Mucosa of stomach (tissue), 1 donor: ENCODE measurements around the gene SEC14L3.
"Not testable (repeated sequence)": the region's sequence is repeated elsewhere in the genome, so short reads cannot be mapped to it uniquely, and the experiment has no call there.

Experiments
- H3K27me3 ChIP-seq: one replicate; pipeline ENCODE4 v1.7.0; 2013; ENCODE audit warnings: mild to moderate bottlenecking, low read length; ENCODE audit not compliant: control insufficient read depth, insufficient read depth
- H3K36me3 ChIP-seq: one replicate; pipeline ENCODE4 v1.7.0; 2013; ENCODE audit warnings: low read length; ENCODE audit not compliant: control insufficient read depth, insufficient read depth
- H3K4me1 ChIP-seq: one replicate; pipeline ENCODE4 v1.7.0; 2013; ENCODE audit warnings: mild to moderate bottlenecking, low read length; ENCODE audit not compliant: control insufficient read depth, insufficient read depth
- H3K4me3 ChIP-seq: one replicate; pipeline ENCODE4 v1.7.0; 2013; ENCODE audit warnings: low read length
- H3K9ac ChIP-seq: one replicate; pipeline ENCODE4 v1.7.0; 2013; ENCODE audit warnings: mild to moderate bottlenecking, low read length, moderate library complexity
- H3K9me3 ChIP-seq: one replicate; pipeline ENCODE4 v1.7.0; 2013; ENCODE audit warnings: mild to moderate bottlenecking, low read length, moderate library complexity; ENCODE audit not compliant: control insufficient read depth
- donor health status: Pancreatic carcinoma.

The SEC14L3 gene

GRCh38 chr22:30483169-30483568 lies 11.4 kb upstream of the SEC14L3 start:
- no peaks in the 10 kb centered on the region for H3K9me3 ChIP-seq
- H3K4me3 ChIP-seq = no peak overlapping the region
- no peak overlapping the region for H3K9ac ChIP-seq
- no peaks in the 10 kb centered on the region for H3K27me3 ChIP-seq
- no peaks in the 10 kb centered on the region for H3K36me3 ChIP-seq
- peaks cover 6% of the 10 kb centered on the region for H3K4me1 ChIP-seq

DNA sequence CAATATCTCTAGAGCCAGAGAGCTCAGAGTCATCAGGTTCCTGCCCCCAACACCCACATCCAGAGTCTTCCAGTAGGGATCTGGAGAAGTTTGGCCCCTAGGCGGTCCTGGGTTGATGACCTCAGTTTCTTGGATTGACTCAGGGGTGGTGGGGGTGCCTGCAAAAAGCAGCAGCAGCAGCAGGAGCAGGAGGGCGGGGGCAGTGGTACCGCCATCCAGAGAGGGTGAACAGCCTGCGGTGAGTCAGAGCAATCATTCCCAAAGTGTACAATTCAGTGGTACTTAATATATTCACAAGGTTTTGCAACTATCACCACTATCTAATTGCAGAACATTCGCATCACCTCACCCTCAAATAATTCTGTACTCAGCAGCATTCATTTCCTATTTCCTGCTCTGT lies 9.9 kb upstream of the SEC14L3 start:
- Histone ChIP-seq H3K9ac (no peak overlapping the region), H3K4me1 (peaks cover 6% of the 10 kb centered on the region)

GRCh38 chr22:30479981-30480380 lies 8.2 kb upstream of the SEC14L3 start:
- no peaks in the 10 kb centered on the region for H3K36me3 ChIP-seq
- no peak overlapping the region for H3K9ac ChIP-seq
- no peaks in the 10 kb centered on the region for H3K9me3 ChIP-seq
- no peaks in the 10 kb centered on the region for H3K27me3 ChIP-seq
- no peaks in the 10 kb centered on the region for H3K4me1 ChIP-seq
- H3K4me3 ChIP-seq = no peak overlapping the region

More for the DNA sequence above, 9.9 kb upstream of the SEC14L3 start:
- H3K36me3 ChIP-seq = no peaks in the 10 kb centered on the region
- no peaks in the 10 kb centered on the region for H3K27me3 ChIP-seq
- H3K4me3 ChIP-seq = no peak overlapping the region
- no peaks in the 10 kb centered on the region for H3K9me3 ChIP-seq

GRCh38 chr22:30474683-30475424 lies 3.0 kb upstream of the SEC14L3 start:
- Histone ChIP-seq H3K36me3 (no peaks in the 10 kb centered on the region), H3K4me3 (no peak overlapping the region), H3K4me1 (no peaks in the 10 kb centered on the region), H3K9me3 (no peaks in the 10 kb centered on the region), H3K9ac (no peak overlapping the region), H3K27me3 (no peaks in the 10 kb centered on the region)

DNA sequence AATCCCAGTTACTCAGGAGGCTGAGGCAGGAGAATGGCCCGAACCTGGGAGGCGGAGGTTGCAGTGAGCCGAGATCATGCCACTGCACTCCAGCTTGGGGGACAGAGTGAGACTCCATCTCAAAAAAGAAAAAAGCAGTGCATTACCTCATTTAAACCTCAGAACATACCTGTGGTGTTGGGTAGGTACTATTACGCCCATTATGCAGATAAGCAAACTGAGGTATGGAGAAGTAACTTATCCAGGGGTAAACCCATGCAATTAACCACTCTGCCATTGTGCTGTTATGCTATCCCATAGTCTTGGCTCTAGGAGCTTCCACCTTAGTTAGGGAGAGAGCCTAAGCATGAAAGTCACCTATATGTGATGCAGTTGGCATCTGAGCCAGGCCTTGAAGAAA lies 2.3 kb upstream of the SEC14L3 start:
- H3K9ac ChIP-seq = no peak overlapping the region
- no peaks in the 10 kb centered on the region for H3K27me3 ChIP-seq
- no peaks in the 10 kb centered on the region for H3K9me3 ChIP-seq
- no peaks in the 10 kb centered on the region for H3K36me3 ChIP-seq
- no peaks in the 10 kb centered on the region for H3K4me1 ChIP-seq
- no peak overlapping the region for H3K4me3 ChIP-seq

DNA sequence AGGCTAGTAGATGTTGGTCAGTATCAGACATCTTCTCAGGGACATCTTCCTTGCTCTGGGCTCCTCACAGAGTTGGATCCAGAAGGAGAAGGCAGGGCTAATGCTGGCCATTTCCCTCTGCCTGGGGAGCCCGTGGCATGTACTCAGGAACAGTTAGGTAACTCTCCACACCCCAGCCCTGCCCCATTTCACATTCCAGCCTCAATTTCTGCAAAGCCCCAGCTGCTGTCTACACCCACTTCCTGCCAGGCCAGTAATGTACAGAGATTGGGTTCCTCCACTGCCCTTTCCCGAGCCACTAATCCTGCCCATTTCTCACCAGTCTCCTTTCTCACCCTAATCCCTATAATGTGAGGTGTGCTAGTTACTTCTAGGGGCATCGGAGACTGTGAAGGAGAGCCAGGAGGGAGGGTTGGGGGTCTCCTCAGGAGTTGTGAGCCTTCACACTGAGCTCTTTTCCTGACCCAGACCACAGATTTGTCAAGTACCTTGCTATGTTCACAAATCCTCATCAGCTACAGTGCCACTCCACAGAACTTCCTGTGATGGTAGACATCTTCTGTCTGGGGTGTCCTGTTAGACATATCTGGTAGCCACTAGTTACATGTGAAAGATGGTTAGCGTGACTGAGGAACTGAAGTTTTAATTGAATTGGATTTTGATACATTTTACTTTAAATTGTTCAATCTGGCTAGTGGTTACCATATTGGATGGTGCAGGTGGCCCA lies 1.3 kb upstream of the SEC14L3 start:
- no peaks in the 10 kb centered on the region for H3K27me3 ChIP-seq

GRCh38 chr22:30470655-30471054 lies 1.2 kb downstream of the SEC14L3 start:
- no peaks in the 10 kb centered on the region for H3K27me3 ChIP-seq
- no peak overlapping the region for H3K4me3 ChIP-seq
- H3K9me3 ChIP-seq = no peaks in the 10 kb centered on the region
- no peak overlapping the region for H3K9ac ChIP-seq
- no peaks in the 10 kb centered on the region for H3K36me3 ChIP-seq
- no peaks in the 10 kb centered on the region for H3K4me1 ChIP-seq

More for the DNA sequence above, 1.3 kb upstream of the SEC14L3 start:
- no peaks in the 10 kb centered on the region for H3K36me3 ChIP-seq
- H3K4me3 ChIP-seq = no peak overlapping the region
- H3K4me1 ChIP-seq = no peaks in the 10 kb centered on the region
- H3K9ac ChIP-seq = no peak overlapping the region
- no peaks in the 10 kb centered on the region for H3K9me3 ChIP-seq

DNA sequence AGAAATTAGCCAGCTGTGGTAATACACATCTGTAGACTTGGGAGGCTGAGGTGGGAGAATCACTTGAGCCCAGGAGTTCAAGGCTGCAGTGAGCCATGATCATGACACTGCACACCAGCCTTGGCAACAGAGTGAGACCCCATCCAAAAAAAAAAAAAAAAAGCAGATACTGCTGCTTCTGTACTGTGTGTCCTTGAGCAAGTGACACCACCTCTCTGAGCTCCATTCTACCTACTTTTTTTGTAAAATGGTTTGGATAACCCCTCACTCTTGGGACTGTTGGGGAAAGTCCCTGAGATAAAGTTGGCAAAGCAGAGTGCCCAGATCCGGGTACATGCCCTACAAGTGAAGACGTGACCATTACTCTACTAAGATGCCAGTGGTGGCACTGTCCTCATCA lies 2.7 kb downstream of the SEC14L3 start:
- Histone ChIP-seq H3K36me3 (no peaks in the 10 kb centered on the region), H3K9ac (no peak overlapping the region), H3K4me3 (no peak overlapping the region)

DNA sequence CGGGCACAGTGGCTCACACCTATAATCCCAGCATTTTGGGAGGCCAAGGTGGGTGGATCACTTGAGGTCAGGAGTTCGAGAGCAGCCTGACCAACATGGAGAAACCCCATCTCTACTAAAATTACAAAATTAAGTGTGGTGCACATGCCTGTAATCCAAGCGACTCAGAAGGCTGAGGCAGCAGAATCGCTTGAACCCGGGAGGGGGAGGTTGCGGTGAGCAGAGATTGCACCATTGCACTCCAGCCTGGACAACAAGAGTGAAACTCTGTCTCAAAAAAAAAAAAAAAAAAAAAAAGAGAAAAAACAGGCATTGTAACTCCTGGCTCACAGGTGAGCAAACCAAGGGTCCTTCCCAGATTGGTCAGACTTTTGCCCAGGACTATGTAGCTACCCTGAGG lies 11.3 kb downstream of the SEC14L3 start:
- not testable (repeated sequence) for H3K9me3 ChIP-seq, H3K27me3 ChIP-seq, H3K4me1 ChIP-seq, H3K4me3 ChIP-seq, H3K36me3 ChIP-seq, H3K9ac ChIP-seq

More for the DNA sequence above, 2.7 kb downstream of the SEC14L3 start:
- no peaks in the 10 kb centered on the region for H3K27me3 ChIP-seq
- H3K4me1 ChIP-seq = no peaks in the 10 kb centered on the region
- H3K9me3 ChIP-seq = no peaks in the 10 kb centered on the region

DNA sequence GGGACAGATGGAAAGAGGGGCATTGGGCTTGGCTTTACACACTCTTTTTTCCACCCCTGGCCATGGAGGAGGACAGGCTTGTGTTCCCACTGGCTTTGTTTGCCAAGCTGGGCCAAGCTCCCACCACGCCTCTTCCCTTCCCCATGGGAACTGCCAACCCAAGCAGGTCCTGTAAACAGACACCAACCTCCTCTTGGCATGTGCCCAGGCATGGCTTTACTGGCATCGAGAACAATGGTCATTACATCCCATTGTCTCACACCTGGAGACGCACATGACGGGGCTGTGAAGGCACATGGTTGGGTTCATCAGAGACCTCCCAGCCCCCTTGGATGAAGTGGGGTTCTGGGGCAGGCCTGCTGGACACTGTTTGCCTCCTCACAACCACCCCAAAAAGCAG lies 11.7 kb downstream of the SEC14L3 start:
- no peaks in the 10 kb centered on the region for H3K27me3 ChIP-seq
- no peaks in the 10 kb centered on the region for H3K9me3 ChIP-seq
- H3K4me3 ChIP-seq = no peak overlapping the region
- no peaks in the 10 kb centered on the region for H3K4me1 ChIP-seq
- no peaks in the 10 kb centered on the region for H3K36me3 ChIP-seq
- no peak overlapping the region for H3K9ac ChIP-seq

GRCh38 chr22:30459181-30460052 lies 12.4 kb downstream of the SEC14L3 start:
- Histone ChIP-seq H3K9me3 (no peaks in the 10 kb centered on the region), H3K9ac (no peak overlapping the region), H3K36me3 (no peaks in the 10 kb centered on the region), H3K4me1 (no peaks in the 10 kb centered on the region), H3K27me3 (no peaks in the 10 kb centered on the region), H3K4me3 (no peak overlapping the region)

- Histone ChIP-seq H3K4me3 (no peak overlapping the region), H3K27me3 (no peaks in the 10 kb centered on the region), H3K4me1 (no peaks in the 10 kb centered on the region), H3K9ac (no peak overlapping the region), H3K9me3 (no peaks in the 10 kb centered on the region), H3K36me3 (no peaks in the 10 kb centered on the region)
These were observed 13.8 kb downstream of the SEC14L3 start for GRCh38 chr22:30457981-30458380.
